ENCODE results near the gene ABCC10.

Gene ABCC10

GRCh38 chr6:43499028-43499815 lies 71.9 kb downstream of the ABCC10 start:
- no peak for DNase-seq

Data from hematopoietic multipotent progenitor cell treated with erythropoietin and hydrocortisone succinate and interleukin-3 and kit ligand, for 8 days (in vitro differentiated cells).